Adrenal gland (tissue), 12 donors: ENCODE data around the gene ADH7. TPM values are rescaled to one million over a fixed set of nuclear protein-coding genes. Genes with fewer than 3 reads are reported as not detected.
A peak's percentile ranks its signal among the peaks of the same experiment; 100 is the strongest.

Experiments
- DNase-seq, 7 donors: peaks; one replicate each; pipeline ENCODE4 v3.0.0-alpha.2; 2019 to 2020
- H3K27ac ChIP-seq, 5 donors: fragments of 200-600 bp; sonication (generic) in 4 of 5; 1 replicate in 3 of 5; 2 replicates in 2 of 5; pipeline versions ENCODE4 v1.5.1 to v1.8.0; 2016 to 2020; ENCODE audit warnings: mild to moderate bottlenecking in 1 of 5
- H3K27me3 ChIP-seq: fragments of 200-600 bp; 2 replicates; pipeline ENCODE4 v1.8.0; 2021
- H3K36me3 ChIP-seq, 2 donors: fragments of 200-600 bp; replicated peaks in 1 of 2; 1 replicate in 1 of 2; 2 replicates in 1 of 2; pipeline versions ENCODE4 v1.5.1 to v1.8.0; 2018 to 2022
- H3K4me1 ChIP-seq, 2 donors: fragments of 200-600 bp; replicated peaks in 1 of 2; 1 replicate in 1 of 2; 2 replicates in 1 of 2; pipeline versions ENCODE4 v1.5.1 to v1.8.0; 2018 to 2021
- H3K4me3 ChIP-seq, 4 donors: fragments of 200-600 bp; sonication (generic) in 3 of 4; one replicate each; pipeline ENCODE4 v1.5.1; 2016 to 2018
- H3K9me3 ChIP-seq, 3 donors: fragments of 200-600 bp; sonication (generic) in 1 of 3; replicated peaks in 1 of 3; 1 replicate in 2 of 3; 2 replicates in 1 of 3; pipeline versions ENCODE4 v1.5.1 to v1.8.0; 2016 to 2021
- CTCF ChIP-seq, 6 experiments: fragments of 450-650 bp in 4 of 6; fragments of 200-600 bp in 2 of 6; sonication (generic) in 1 of 6; IDR thresholded peaks; 1 replicate in 5 of 6; 2 replicates in 1 of 6; pipeline versions ENCODE4 v1.5.1 to v1.8.0; 2016 to 2021; ENCODE audit warnings: antibody characterized with exemption in 6 of 6, mild to moderate bottlenecking in 2 of 6, moderate library complexity in 1 of 6
- POLR2A ChIP-seq, 2 donors: fragments of 450-650 bp; IDR thresholded peaks; one replicate each; pipeline ENCODE4 v1.6.1; 2017; ENCODE audit warnings: antibody characterized with exemption in 2 of 2, mild to moderate bottlenecking in 2 of 2, moderate library complexity in 1 of 2
- WGBS, 4 donors: extraction: QIAGEN DNeasy Blood & Tissue Kit in 2 of 4; methylation state at CpG; one replicate each; pipeline versions ENCODE4 v1.1.5 to v1.1.7; 2013 to 2017; 5-methylcytosine and 5-hydroxymethylcytosine counted together
- intact Hi-C, 2 donors: fragments of 100-400 bp; cut with DNase I; formaldehyde crosslinking; loops; one replicate each; pipeline versions ENCODE4 v1.14.1 to v1.15.0; 2022 to 2023
- polyA plus RNA-seq, 3 donors: library from polyadenylated mRNA; stranded (reverse); fragments of 200-250 nt in 2 of 3; fragments of 350-450 nt in 1 of 3; fragmentation: Illumina TruSeq in 1 of 3; extraction: RNeasy Lipid Tissue Mini Kit (QIAGEN cat#74804) in 1 of 3; gene quantifications; one replicate each; pipeline ENCODE4 v1.2.3, GENCODE V29; 2013 to 2014
- total RNA-seq, 9 donors: library from RNA; depleted of rRNA in 4 of 9; stranded (reverse); fragments of >200 nt in 4 of 9; fragments of 120-200 nt in 1 of 9; fragmentation: NEBNext Ultra II Directional in 1 of 9; extraction: Animal tissue kit (Norgen Biotek cat#: 25700) in 1 of 9; gene quantifications; one replicate each; pipeline versions ENCODE4 v1.1.0 to v1.2.4, GENCODE V29; 2013 to 2023
- donor health status: healthy with polysubstance abuse.
- donor health status: Bipolar disorder and iron deficiency.
- donor health status: DM: yes; HTN: yes; CAD: no.
- donor health status: DM: no; HTN: no; CAD: no.
- donor health status: DM: no; HTN: no; CAD: no.
- donor health status: DM: yes; HTN: yes; CAD: no.

The ADH7 gene
- total and polyA plus RNA-seq, 12 donors = 0.13 TPM; not detected in 11

DNA sequence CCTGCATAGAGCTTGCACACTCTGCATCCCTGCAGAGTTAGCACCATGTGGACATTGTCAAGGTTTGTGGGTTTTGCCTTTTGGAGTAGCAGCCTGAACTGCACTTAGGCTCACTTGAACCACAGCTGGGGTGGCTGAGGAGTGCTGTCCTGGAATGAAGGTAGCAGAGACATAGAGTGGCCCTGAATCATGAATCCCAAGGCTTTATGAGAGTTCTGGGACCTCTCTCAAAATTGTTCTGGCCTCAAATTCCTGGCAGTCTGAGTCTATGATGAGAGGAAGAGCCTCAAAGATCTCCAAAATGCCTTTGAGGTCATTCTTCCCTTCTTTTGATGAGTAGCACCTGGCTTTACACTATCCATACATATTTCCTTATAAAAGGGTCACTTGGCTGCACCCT is 45.5 kb downstream of the ADH7 start:
- no peaks in the 10 kb centered on the region for H3K4me1 ChIP-seq
- no peak for TF ChIP-seq POLR2A (IDR thresholded peaks at IDR 0.05)
- no peak for TF ChIP-seq CTCF (IDR thresholded peaks at IDR 0.05)
- H3K27ac ChIP-seq = peak overlapping the region in 1 of 5 donors; percentile 63
- no peaks in the 10 kb centered on the region for H3K27me3 ChIP-seq
- intact Hi-C loops = no loop called here
- no peak overlapping the region for H3K4me3 ChIP-seq
- H3K9me3 ChIP-seq = peaks cover 0 to 6% (median 0%) of the 10 kb centered on the region in 3 donors
- no peaks in the 10 kb centered on the region for H3K36me3 ChIP-seq
- no peak for DNase-seq

DNA sequence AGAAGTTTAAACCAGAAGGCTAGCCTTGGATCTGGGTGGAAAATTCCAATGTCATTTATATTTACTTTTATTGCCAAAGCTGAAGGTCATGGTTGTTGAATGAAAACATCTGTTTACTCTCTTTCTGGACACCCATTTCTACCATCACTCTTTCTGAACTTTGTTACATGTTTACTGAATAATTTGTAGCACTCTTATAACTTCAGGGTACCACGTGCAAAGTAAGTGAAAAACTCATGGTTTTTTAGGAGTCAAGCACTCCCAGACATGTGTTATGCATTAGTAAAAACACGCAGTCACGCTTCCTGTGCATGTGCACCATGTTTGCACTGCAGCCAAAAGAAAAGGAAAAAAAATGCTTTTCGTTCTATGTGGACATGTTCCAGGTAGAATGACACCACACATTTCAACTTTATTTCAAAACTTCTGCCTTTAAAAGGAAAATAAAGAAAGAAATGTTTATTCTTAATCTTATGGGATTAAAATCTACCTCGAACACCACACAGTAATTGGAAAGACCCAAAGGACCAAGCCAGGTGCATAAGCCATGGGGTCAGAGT is 51.2 kb downstream of the ADH7 start:
- Histone ChIP-seq H3K27ac (peak overlapping the region in 3 of 5 donors; percentile 33 to 72 (median 36)), H3K27me3 (no peaks in the 10 kb centered on the region), H3K4me1 (peaks cover 0 to 7% of the 10 kb centered on the region in 2 donors), H3K36me3 (no peaks in the 10 kb centered on the region), H3K4me3 (no peak overlapping the region), H3K9me3 (no peaks in the 10 kb centered on the region)
- intact Hi-C loops = no loop called here
- peak in 6 of 7 donors; percentile 17 to 65 (median 27) for DNase-seq
- TF ChIP-seq CTCF (IDR thresholded peaks at IDR 0.05) (no peak), POLR2A (IDR thresholded peaks at IDR 0.05) (no peak)
- 36 to 47% (median 42%) methylated on average over 5 of the region's 5 CpGs for WGBS, 4 donors

DNA sequence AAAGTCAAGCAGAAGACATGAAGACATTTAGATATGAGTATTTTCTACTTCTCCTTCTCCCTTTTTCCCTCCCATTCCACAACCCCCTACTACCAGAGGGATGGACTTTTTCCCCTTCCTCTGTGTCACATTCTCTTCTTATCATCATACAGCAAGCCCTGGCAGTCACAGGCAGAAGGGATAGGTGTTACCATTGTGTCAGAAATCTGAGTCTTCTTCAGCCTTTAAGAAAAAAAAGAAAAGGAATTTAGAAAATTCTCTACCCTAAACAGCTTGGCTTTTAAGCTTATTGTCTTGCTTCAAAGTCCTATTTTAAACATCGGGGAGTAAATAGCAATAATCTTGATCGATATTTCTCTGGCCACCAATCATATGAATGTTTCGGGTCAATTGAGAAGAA is 51.7 kb downstream of the ADH7 start:
- intact Hi-C loops = no loop called here
- peak overlapping the region in 3 of 5 donors; percentile 27 to 72 (median 36) for H3K27ac ChIP-seq
- no peak overlapping the region for H3K4me3 ChIP-seq
- DNase-seq = no peak
- peaks cover 0 to 7% of the 10 kb centered on the region in 2 donors for H3K4me1 ChIP-seq
- no peaks in the 10 kb centered on the region for H3K27me3 ChIP-seq
- TF ChIP-seq POLR2A (IDR thresholded peaks at IDR 0.05) (no peak), CTCF (IDR thresholded peaks at IDR 0.05) (no peak)
- WGBS, 4 donors = 35 to 46% (median 39%) methylated on average over 3 of the region's 3 CpGs
- H3K36me3 ChIP-seq = no peaks in the 10 kb centered on the region
- H3K9me3 ChIP-seq = no peaks in the 10 kb centered on the region

GRCh38 chr4:99382745-99383360 is 52.3 kb downstream of the ADH7 start:
- 44 to 95% (median 83%) methylated on average over 1 of the region's 1 CpG for WGBS, 4 donors
- no peak for DNase-seq

More at GRCh38 chr4:99382745-99383360, 52.3 kb downstream of the ADH7 start:
- no peaks in the 10 kb centered on the region for H3K36me3 ChIP-seq
- peak overlapping the region in 3 of 5 donors; percentile 27 to 72 (median 36) for H3K27ac ChIP-seq
- TF ChIP-seq POLR2A (IDR thresholded peaks at IDR 0.05) (no peak), CTCF (IDR thresholded peaks at IDR 0.05) (no peak)
- no peak overlapping the region for H3K4me3 ChIP-seq
- peaks cover 0 to 7% of the 10 kb centered on the region in 2 donors for H3K4me1 ChIP-seq
- H3K27me3 ChIP-seq = no peaks in the 10 kb centered on the region
- H3K9me3 ChIP-seq = no peaks in the 10 kb centered on the region
- intact Hi-C loops = no loop called here
